ENCODE results near the gene NCOR2. TPM values are rescaled to one million over a fixed set of nuclear protein-coding genes. Genes with fewer than 3 reads are reported as not detected.

Gene NCOR2
- total RNA-seq, 1 experiment from 2014 or later, result 153 TPM

DNA sequence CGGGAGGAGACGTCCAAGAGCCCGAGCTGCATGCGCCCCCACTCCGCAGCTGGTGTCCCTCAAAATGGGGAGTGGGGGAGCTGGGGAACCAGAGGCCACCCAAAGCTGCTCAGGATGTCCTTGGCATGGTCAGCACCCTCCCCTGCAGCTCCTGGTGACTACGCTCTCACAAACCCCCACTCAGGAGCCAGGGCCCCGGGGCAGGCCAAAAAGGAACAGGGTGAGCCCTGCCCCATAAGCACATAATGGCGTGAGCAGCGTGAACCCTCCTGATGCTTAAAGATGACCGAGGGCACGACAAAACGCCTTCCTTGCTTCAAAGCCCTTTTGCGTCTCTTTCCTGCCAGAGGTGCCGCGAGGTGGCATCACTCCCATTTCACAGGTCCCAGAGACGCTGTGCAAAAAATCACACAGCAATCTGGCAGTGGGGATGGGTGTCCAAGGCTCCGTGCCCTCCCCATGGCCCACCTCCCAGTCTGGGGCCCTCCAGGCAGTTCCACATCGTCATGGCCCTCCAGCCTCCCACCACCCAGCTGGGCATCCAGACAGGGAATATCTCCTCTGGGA is 13.5 kb downstream of the NCOR2 start (continued):
- TF ChIP-seq TCF7L2 (IDR thresholded peaks at IDR 0.05; ENCODE audit: borderline replicate concordance, extremely low read depth, insufficient read depth, insufficient read length) (no peak), CBX3 (IDR thresholded peaks at IDR 0.05; ENCODE audit: low read depth) (no peak), CTCF (IDR thresholded peaks at IDR 0.05 in 2 of 3, conservative IDR thresholded peaks at IDR 0.05 in 1 of 3; ENCODE audit: borderline replicate concordance in 1 of 3, insufficient read depth in 1 of 3, low read depth in 2 of 3, low read length in 2 of 3) (no peak)

- DNase-seq (ENCODE audit: low read depth, low spot score) (no peak), ATAC-seq (peak; percentile 50)
- POLR2A ChIA-PET, result interaction anchor here (0.6 to 1.4 kb wide), 2 partner anchors 9 to 10 kb away, joined by 3 read pairs; no protein-coding TSS in a partner anchor
- peak overlapping the region; percentile 45 for H3K4me2 ChIP-seq (ENCODE audit: low read length)
- peak overlapping the region; percentile 20; the same call in 1 of the 2 replicates for H3K9ac ChIP-seq (ENCODE audit: low read length)
- peaks cover 98% of the 10 kb centered on the region for H3K79me2 ChIP-seq (ENCODE audit: insufficient read depth, low read length)
- BruUV-seq (replicated peaks), result no TSS peak
- no peaks in the 10 kb centered on the region for H3K27me3 ChIP-seq (ENCODE audit: insufficient read depth, low read length)
- H4K20me1 ChIP-seq (ENCODE audit: insufficient read depth), result no peaks in the 10 kb centered on the region
- H3K9me2 ChIP-seq (ENCODE audit: insufficient read depth), result no peaks in the 10 kb centered on the region
- RAD21 ChIA-PET (ENCODE audit: low non-redundant PET in 1 of 2, low total read pairs in 2 of 2, uncharacterized antibody in 2 of 2, unreplicated experiment in 2 of 2), result no interaction called here
- peaks cover 30 to 54% of the 10 kb centered on the region in 2 experiments for H3K4me1 ChIP-seq (ENCODE audit: control insufficient read depth in 1 of 2, insufficient read depth in 2 of 2, low read length in 2 of 2)
- no peak overlapping the region for H2AFZ ChIP-seq (ENCODE audit: low read depth, low read length, poor library complexity, severe bottlenecking)
- 0 out of 4 replicates have a peak, but pooled peaks cover 0 to 3% of the 10 kb centered on the region in 2 experiments for H3K36me3 ChIP-seq (ENCODE audit: control insufficient read depth in 1 of 2, insufficient read depth in 2 of 2, low read length in 2 of 2)
- intact Hi-C loops (cut with micrococcal nuclease), result loop anchor here (10.0 kb wide), 1 partner anchor 517 kb away; no protein-coding TSS in a partner anchor
- H3K4me3 ChIP-seq (replicated peaks in 1 of 2; ENCODE audit: low read depth in 1 of 2, low read length in 2 of 2), result no peak overlapping the region
- H3K27ac ChIP-seq (ENCODE audit: low read depth, low read length), result peak overlapping the region; percentile 3; the same call in 1 of the 2 replicates
- CTCF ChIA-PET, result no interaction called here
- TF ChIP-seq RAD21 (IDR thresholded peaks at IDR 0.05; ENCODE audit: low read depth), result 0 out of 2 replicates have a peak, but pooled peaks have one; percentile 18
- TF ChIP-seq YY1 (IDR thresholded peaks at IDR 0.05; ENCODE audit: extremely low read depth, insufficient replicate concordance, low read depth, low read length), result no peak
- no peak for TF ChIP-seq MAX (IDR thresholded peaks at IDR 0.05)
- no peak for TF ChIP-seq EGR1 (IDR thresholded peaks at IDR 0.05; ENCODE audit: low read depth)
- TF ChIP-seq POLR2A (IDR thresholded peaks at IDR 0.05; ENCODE audit: borderline replicate concordance, extremely low read depth, insufficient read depth, insufficient read length), result no peak
- TF ChIP-seq TCF7L2 (IDR thresholded peaks at IDR 0.05; ENCODE audit: borderline replicate concordance, extremely low read depth, insufficient read depth, insufficient read length), result no peak
- no peak for TF ChIP-seq ZNF274 (IDR thresholded peaks at IDR 0.05; ENCODE audit: low read depth, low read length)
- H3K9me3 ChIP-seq (ENCODE audit: control insufficient read depth in 1 of 2, insufficient read depth in 1 of 2, low read depth in 1 of 2, low read length in 2 of 2), result no peaks in the 10 kb centered on the region
These were observed 15.9 kb downstream of the NCOR2 start for GRCh38 chr12:124551268-124552144.

Measured in HCT116 (cell line).